Measurements from ENCODE around the gene SF3A1. TPM values are rescaled to one million over a fixed set of nuclear protein-coding genes. Genes with fewer than 3 reads are reported as not detected.

The SF3A1 gene
- total and polyA plus RNA-seq, 4 donors = 25.2 to 140 (median 94.5) TPM

GRCh38 chr22:30293026-30293425 is 63.7 kb downstream of the SF3A1 start:
- WGBS (ENCODE audit: insufficient coverage) = 95% methylated on average over 7 of the region's 7 CpGs
- Histone ChIP-seq H3K36me3 (ENCODE audit: control insufficient read depth, insufficient read depth, low read length) (peaks cover 69% of the 10 kb centered on the region), H3K9me3 (ENCODE audit: control insufficient read depth, insufficient read depth, low read length) (no peaks in the 10 kb centered on the region), H3K27ac (ENCODE audit: low read depth, low read length) (no peak overlapping the region), H3K27me3 (ENCODE audit: control insufficient read depth, insufficient read depth, low read length) (no peaks in the 10 kb centered on the region), H3K4me3 (ENCODE audit: low read depth, low read length) (no peak overlapping the region), H3K4me1 (ENCODE audit: control insufficient read depth, insufficient read depth, low read length) (peaks cover 41% of the 10 kb centered on the region)
- no peak for DNase-seq (ENCODE audit: low read depth in 4 of 6, low spot score in 6 of 6)

DNA sequence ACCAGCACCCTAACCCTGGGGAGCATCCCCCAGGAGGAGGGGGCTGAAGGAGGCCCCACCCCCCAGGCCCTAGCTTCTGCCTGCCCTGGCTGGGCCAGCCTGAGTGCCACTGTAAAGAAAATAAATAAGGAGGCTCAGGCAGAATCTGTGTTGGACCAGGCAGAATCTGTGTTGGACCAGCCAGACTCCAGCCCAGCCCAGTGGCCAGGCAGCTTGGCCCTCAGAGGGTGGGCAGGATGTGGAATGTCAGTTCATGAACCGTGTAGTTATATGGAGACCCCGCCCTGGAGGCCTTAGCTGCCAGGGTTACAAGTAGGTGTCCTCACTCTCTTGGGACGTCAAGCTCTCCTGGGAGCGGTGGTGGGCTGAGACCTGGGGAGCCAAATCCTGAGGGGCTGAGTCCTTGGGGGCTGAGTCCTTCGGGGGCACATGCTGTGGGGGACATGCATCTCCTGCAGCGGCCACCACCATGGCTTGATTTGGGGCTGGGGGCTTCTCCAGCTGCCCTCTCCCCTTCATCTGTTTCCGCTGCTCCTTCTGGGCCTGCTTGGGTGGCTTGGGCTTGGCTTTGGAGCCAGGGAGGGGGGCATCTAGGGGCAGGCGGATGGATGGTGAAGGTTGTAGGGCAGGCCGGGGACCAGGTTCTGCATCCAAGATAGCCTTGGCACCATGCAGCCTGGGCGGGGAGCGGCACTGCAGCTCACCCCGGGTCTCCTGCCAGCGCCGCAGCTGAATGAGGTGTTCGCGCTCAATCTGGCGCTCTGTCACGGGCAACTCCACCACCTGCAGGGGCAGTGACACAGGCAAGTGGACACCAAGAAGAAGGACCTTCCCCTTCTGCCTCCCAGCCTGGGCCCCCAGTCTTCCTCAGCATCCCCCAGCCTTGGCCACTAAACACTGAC is 64.4 kb downstream of the SF3A1 start:
- no peak overlapping the region for H3K4me3 ChIP-seq (ENCODE audit: low read depth, low read length)
- H3K9me3 ChIP-seq (ENCODE audit: control insufficient read depth, insufficient read depth, low read length) = no peaks in the 10 kb centered on the region
- H3K27ac ChIP-seq (ENCODE audit: low read depth, low read length) = no peak overlapping the region
- H3K4me1 ChIP-seq (ENCODE audit: control insufficient read depth, insufficient read depth, low read length) = peaks cover 44% of the 10 kb centered on the region
- peaks cover 63% of the 10 kb centered on the region for H3K36me3 ChIP-seq (ENCODE audit: control insufficient read depth, insufficient read depth, low read length)
- 93% methylated on average over 17 of the region's 18 CpGs for WGBS (ENCODE audit: insufficient coverage)
- H3K27me3 ChIP-seq (ENCODE audit: control insufficient read depth, insufficient read depth, low read length) = no peaks in the 10 kb centered on the region
- no peak for DNase-seq (ENCODE audit: low read depth in 4 of 6, low spot score in 6 of 6)

DNA sequence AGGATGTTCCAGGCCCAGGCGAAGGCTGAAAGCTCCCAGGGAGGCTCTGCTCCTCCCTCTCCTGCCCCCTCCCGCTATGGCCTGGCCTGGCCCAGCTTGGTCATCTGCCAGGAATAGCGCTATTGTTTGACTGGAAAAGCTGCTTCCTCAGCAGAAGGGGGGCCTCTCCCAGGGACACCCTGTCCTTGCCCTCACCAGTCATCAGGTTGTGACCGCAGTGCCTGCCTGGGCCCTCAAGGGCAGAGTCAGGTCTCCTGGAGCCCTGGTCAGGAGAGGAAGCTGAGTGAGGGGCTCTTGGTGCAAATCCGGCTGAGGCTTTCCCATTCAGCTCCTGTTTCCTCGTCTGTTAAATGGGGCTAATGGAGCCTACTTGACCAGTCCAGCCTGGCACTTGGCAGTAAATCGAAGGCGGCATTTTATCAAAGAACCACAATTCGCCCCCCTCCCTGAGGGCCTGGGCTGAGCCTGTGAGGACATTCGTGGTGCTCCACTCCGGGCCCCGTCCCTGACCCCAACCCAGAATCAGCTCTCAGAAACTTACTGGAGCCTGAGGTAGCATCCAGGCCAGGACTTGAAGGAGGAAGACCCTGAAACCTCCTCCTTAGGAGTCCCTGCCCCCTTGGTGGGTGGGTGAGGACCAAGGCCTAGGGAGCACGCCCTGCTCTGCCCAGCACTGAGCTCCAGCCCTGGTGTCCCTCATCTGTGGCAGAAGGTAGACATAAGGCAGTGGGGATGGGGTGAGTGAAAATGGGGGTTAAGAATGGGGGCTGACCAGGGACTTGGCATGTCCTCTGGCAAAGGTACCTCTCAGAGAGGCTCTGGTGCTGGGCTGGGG is 65.4 kb downstream of the SF3A1 start:
- H3K36me3 ChIP-seq (ENCODE audit: control insufficient read depth, insufficient read depth, low read length) = peaks cover 65% of the 10 kb centered on the region
- no peak overlapping the region for H3K4me3 ChIP-seq (ENCODE audit: low read depth, low read length)
- H3K9me3 ChIP-seq (ENCODE audit: control insufficient read depth, insufficient read depth, low read length) = no peaks in the 10 kb centered on the region
- no peaks in the 10 kb centered on the region for H3K27me3 ChIP-seq (ENCODE audit: control insufficient read depth, insufficient read depth, low read length)
- DNase-seq (ENCODE audit: low read depth in 4 of 6, low spot score in 6 of 6) = peak in 2 of 6 donors; percentile 60 to 83
- peaks cover 50% of the 10 kb centered on the region for H3K4me1 ChIP-seq (ENCODE audit: control insufficient read depth, insufficient read depth, low read length)
- peak overlapping the region; percentile 81 for H3K27ac ChIP-seq (ENCODE audit: low read depth, low read length)
- WGBS (ENCODE audit: insufficient coverage) = 66% methylated on average over 9 of the region's 13 CpGs

DNA sequence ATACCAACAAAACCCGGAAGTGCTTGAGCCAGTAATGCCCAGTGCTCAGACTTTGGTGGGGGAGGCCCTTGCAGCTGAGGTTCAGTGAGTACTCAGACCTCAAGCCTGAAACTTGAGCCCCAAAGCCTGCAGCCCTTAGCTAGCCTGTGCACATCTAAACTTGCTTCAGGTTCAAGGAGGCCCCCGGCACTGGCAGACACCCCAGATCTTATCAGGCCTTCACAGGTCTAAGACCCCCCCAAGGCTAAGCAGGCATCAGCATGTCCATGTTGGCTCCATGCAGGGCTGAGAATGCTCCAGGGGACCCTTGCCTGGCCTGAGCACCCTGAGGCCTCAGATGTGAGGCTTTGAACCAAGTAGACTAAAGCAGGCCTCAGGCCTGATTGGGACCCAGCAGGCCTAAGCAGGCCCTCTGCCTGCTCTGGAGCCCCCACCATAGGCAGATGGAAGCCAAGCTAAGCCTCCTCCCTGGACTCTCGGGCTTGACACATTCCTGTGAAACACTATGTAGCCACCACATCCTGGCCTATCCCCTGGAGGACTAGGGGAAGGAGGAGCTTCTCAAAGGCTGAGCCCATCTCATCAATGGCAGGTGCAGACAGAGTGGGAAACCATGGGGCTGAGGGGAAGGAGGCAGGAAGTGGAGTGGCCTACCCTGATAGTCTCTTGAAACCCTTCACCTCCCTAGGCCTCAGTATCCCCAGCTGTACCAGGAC is 66.2 kb downstream of the SF3A1 start:
- no peak for DNase-seq (ENCODE audit: low read depth in 4 of 6, low spot score in 6 of 6)
- 53% methylated on average over 2 of the region's 3 CpGs for WGBS (ENCODE audit: insufficient coverage)
- Histone ChIP-seq H3K27ac (ENCODE audit: low read depth, low read length) (peak overlapping the region; percentile 81), H3K27me3 (ENCODE audit: control insufficient read depth, insufficient read depth, low read length) (no peaks in the 10 kb centered on the region), H3K9me3 (ENCODE audit: control insufficient read depth, insufficient read depth, low read length) (no peaks in the 10 kb centered on the region), H3K4me3 (ENCODE audit: low read depth, low read length) (no peak overlapping the region), H3K4me1 (ENCODE audit: control insufficient read depth, insufficient read depth, low read length) (peaks cover 50% of the 10 kb centered on the region), H3K36me3 (ENCODE audit: control insufficient read depth, insufficient read depth, low read length) (peaks cover 65% of the 10 kb centered on the region)

- DNase-seq (ENCODE audit: low read depth in 4 of 6, low spot score in 6 of 6) = no peak
- H3K27ac ChIP-seq (ENCODE audit: low read depth, low read length) = peak overlapping the region; percentile 81
- H3K36me3 ChIP-seq (ENCODE audit: control insufficient read depth, insufficient read depth, low read length) = peaks cover 65% of the 10 kb centered on the region
- peak overlapping the region; percentile 74 for H3K4me3 ChIP-seq (ENCODE audit: low read depth, low read length)
- peaks cover 50% of the 10 kb centered on the region for H3K4me1 ChIP-seq (ENCODE audit: control insufficient read depth, insufficient read depth, low read length)
- no peaks in the 10 kb centered on the region for H3K9me3 ChIP-seq (ENCODE audit: control insufficient read depth, insufficient read depth, low read length)
- 15% methylated on average over 12 of the region's 12 CpGs for WGBS (ENCODE audit: insufficient coverage)
- no peaks in the 10 kb centered on the region for H3K27me3 ChIP-seq (ENCODE audit: control insufficient read depth, insufficient read depth, low read length)
Observed at GRCh38 chr22:30289980-30290313, 66.7 kb downstream of the SF3A1 start.

DNA sequence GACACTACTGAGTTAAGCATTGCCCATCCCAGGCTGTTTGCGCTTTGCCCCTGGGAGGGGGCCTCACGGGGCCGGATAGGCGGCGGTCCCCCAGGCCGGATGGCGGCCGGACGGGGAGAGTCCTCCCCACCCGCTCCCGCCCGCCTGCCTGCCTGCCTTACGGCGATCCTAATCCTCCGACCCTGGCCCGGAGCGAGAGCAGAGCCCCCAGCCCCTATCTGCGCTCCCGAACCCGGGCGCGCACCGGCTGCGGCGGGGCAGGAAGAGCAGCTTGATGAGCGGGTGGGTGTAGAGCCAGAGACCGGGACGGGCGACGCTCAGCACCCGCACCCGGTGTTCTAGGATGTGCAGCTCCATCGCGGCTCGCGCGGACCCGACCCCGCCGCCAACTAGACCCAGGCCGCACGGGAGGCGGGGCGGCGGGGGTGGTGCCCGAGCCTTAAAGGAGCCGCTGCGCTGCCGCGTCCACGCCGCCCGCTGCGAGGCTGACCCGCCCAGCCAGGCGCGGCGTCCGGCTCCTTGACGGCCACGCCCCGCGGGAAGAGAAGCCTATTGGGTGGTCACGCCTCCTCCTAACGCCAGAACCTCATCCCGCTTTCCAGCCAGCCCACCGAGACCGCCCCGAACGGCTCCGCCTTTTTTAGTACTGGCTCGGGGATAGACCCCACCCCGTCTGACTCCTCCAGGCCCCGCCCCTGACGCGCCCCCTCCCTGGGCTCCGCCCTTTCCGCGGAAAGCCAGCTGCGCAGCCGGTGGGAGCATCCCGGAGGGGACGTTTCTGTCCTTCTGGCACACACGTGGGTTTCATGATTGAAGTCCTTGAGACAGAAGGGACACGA is 67.3 kb downstream of the SF3A1 start, which contains the start of gene CASTOR1:
CASTOR1 (minus strand) TSS at position 365 of the 839 bp plus-strand sequence; CDS start at position 357, 8 bp downstream.
- Histone ChIP-seq H3K27me3 (ENCODE audit: control insufficient read depth, insufficient read depth, low read length) (no peaks in the 10 kb centered on the region), H3K9me3 (ENCODE audit: control insufficient read depth, insufficient read depth, low read length) (no peaks in the 10 kb centered on the region), H3K27ac (ENCODE audit: low read depth, low read length) (peak within 1 kb of the TSS; percentile 88), H3K4me1 (ENCODE audit: control insufficient read depth, insufficient read depth, low read length) (peaks cover 50% of the 10 kb centered on the region), H3K4me3 (ENCODE audit: low read depth, low read length) (peak within 1 kb of the TSS; percentile 74), H3K36me3 (ENCODE audit: control insufficient read depth, insufficient read depth, low read length) (peaks cover 63% of the 10 kb centered on the region)
- peak; percentile 75 to 98 (median 91) for DNase-seq (ENCODE audit: low read depth in 4 of 6, low spot score in 6 of 6)
- WGBS (ENCODE audit: insufficient coverage) = under 1% methylated on average over 85 of the region's 85 CpGs

DNA sequence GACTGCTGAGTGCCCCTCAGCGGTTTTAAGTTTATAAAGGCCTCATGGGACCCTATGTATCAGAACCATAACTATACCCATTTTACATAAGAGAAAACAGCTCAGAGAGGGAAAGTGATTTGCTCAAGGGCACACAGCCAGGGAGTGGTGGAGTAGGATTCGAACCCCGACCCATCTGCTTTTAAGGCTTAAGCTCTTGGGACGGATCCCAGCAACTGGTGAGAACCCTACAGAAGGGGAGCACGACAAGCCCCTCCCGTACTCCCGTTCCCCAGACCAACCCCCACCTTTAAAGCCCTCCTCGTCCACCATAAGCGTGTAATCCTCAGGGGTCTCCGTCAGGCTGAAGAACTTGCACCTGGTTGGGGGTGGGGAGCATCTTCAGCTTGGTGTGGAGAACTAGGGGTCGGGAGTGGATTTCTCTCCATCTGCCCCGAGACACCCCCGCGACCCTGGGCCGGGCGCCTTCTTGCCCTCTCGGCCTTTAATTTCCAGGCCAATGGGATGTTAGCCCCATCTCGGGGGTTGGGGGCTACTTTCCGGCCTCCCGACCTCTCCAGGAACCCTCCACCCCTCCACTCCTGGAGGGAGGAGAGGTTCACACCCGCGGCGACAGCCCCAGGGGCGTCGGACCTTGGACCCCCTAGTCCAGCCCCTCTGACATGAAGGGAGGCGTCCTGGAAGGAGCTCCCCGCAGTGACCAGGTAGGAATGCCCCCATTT is 68.1 kb downstream of the SF3A1 start:
- H3K9me3 ChIP-seq (ENCODE audit: control insufficient read depth, insufficient read depth, low read length) = no peaks in the 10 kb centered on the region
- 0% methylated on average over 9 of the region's 27 CpGs for WGBS (ENCODE audit: insufficient coverage)
- H3K27ac ChIP-seq (ENCODE audit: low read depth, low read length) = peak overlapping the region; percentile 88
- peaks cover 60% of the 10 kb centered on the region for H3K36me3 ChIP-seq (ENCODE audit: control insufficient read depth, insufficient read depth, low read length)
- peak overlapping the region; percentile 74 for H3K4me3 ChIP-seq (ENCODE audit: low read depth, low read length)
- H3K4me1 ChIP-seq (ENCODE audit: control insufficient read depth, insufficient read depth, low read length) = peaks cover 50% of the 10 kb centered on the region
- no peaks in the 10 kb centered on the region for H3K27me3 ChIP-seq (ENCODE audit: control insufficient read depth, insufficient read depth, low read length)
- peak in 1 of 6 donors; percentile 30 for DNase-seq (ENCODE audit: low read depth in 4 of 6, low spot score in 6 of 6)

DNA sequence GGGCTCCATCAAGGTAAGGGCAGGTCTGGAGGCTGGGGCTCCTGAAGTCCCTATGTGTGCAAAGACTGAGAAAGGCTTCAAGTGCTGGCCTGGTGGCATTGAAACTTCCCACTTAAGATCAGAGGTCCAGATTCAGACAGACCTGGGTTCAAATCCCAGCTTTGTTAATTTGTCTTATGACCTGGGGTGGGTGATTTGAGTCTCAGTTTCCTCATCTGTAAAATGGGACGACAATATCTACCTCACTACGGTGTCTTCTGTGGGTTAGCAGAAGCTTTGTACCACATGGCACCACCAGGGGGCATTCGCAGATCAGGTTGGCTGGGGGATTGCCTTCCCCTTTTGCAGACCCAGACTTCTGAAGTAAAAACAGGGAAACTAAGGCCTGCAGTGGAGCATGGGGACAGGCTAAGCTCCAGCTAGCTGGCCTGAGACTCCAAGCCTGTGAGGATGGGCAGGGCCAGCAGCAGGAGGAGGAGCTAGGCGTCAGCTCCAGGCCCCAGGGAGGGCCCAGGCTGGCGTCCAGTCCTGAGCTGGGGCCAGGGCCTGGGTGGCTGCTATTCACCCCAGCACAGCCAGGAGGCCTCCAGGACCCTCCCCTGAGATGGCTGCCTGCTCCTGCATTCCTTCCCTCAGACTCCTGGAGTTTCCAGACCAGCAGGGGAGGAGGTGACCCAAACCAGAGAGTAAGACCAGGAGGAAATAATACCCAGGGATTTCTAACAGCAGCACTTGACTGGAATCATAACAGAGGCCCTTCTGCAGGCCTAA is 68.9 kb downstream of the SF3A1 start:
- H3K4me3 ChIP-seq (ENCODE audit: low read depth, low read length) = peak overlapping the region; percentile 74
- no peaks in the 10 kb centered on the region for H3K27me3 ChIP-seq (ENCODE audit: control insufficient read depth, insufficient read depth, low read length)
- 26% methylated on average over 4 of the region's 5 CpGs for WGBS (ENCODE audit: insufficient coverage)

More for the DNA sequence above, 68.9 kb downstream of the SF3A1 start:
- Histone ChIP-seq H3K9me3 (ENCODE audit: control insufficient read depth, insufficient read depth, low read length) (no peaks in the 10 kb centered on the region), H3K36me3 (ENCODE audit: control insufficient read depth, insufficient read depth, low read length) (peaks cover 57% of the 10 kb centered on the region), H3K4me1 (ENCODE audit: control insufficient read depth, insufficient read depth, low read length) (peaks cover 47% of the 10 kb centered on the region), H3K27ac (ENCODE audit: low read depth, low read length) (peak overlapping the region; percentile 88)
- peak in 3 of 6 donors; percentile 45 to 85 (median 84) for DNase-seq (ENCODE audit: low read depth in 4 of 6, low spot score in 6 of 6)
